Left lobe of liver (tissue), 2 donors: ENCODE results near the gene PDGFA. TPM values are rescaled to one million over a fixed set of nuclear protein-coding genes. Genes with fewer than 3 reads are reported as not detected.

ENCODE experiments used
- ATAC-seq: fragments of 200-7000 bp; cut with Tn5 transposase; one replicate; pipeline ENCODE4 v1.9.1; 2020; ENCODE audit warnings: mild to moderate bottlenecking, moderate library complexity
- DNase-seq: peaks from one replicate; pipeline ENCODE4 v3.0.0-alpha.2; 2020; ENCODE audit warnings: low spot score
- total RNA-seq: library from RNA; stranded (reverse); gene quantifications from one replicate; pipeline ENCODE4 v1.2.1, GENCODE V29; 2021
- donor health status: DM: no; HTN: no; CAD: no; lungs with moderate emphysema.
- donor health status: DM: no; HTN: yes; CAD: no.

PDGFA gene
- total RNA-seq, 1 donor from 2014 or later: 2.7 TPM

GRCh38 chr7:463817-464453, 55.7 kb downstream of the PDGFA start:
- DNase-seq: no peak
- no peak for ATAC-seq

- no peak for DNase-seq
These were observed 56.3 kb downstream of the PDGFA start for GRCh38 chr7:463362-463781.

GRCh38 chr7:462173-463103, 57.2 kb downstream of the PDGFA start:
- DNase-seq (no peak), ATAC-seq (no peak)

More at GRCh38 chr7:463362-463781, 56.3 kb downstream of the PDGFA start:
- no peak for ATAC-seq

GRCh38 chr7:461453-462172, 58.0 kb downstream of the PDGFA start:
- no peak for DNase-seq
- ATAC-seq: no peak

GRCh38 chr7:461117-461452, 58.6 kb downstream of the PDGFA start:
- no peak for DNase-seq
- ATAC-seq: no peak

- DNase-seq: no peak
These were observed 59.1 kb downstream of the PDGFA start for GRCh38 chr7:460374-461116.

GRCh38 chr7:459584-460373, 59.9 kb downstream of the PDGFA start:
- DNase-seq (no peak), ATAC-seq (no peak)

More at GRCh38 chr7:460374-461116, 59.1 kb downstream of the PDGFA start:
- ATAC-seq: peak; percentile 47

GRCh38 chr7:458511-459245, 61.0 kb downstream of the PDGFA start:
- DNase-seq (no peak), ATAC-seq (peak; percentile 21)

- DNase-seq (no peak), ATAC-seq (no peak)
These were observed 61.7 kb downstream of the PDGFA start for GRCh38 chr7:457814-458510.

- no peak for DNase-seq
- no peak for ATAC-seq
These were observed 64.3 kb downstream of the PDGFA start for GRCh38 chr7:455110-455928.

- no peak for DNase-seq
- no peak for ATAC-seq
These were observed 65.1 kb downstream of the PDGFA start for GRCh38 chr7:454356-455109.

GRCh38 chr7:453597-454306, 65.9 kb downstream of the PDGFA start:
- ATAC-seq (no peak), DNase-seq (no peak)

GRCh38 chr7:452791-453455, 66.7 kb downstream of the PDGFA start:
- DNase-seq (no peak), ATAC-seq (no peak)

GRCh38 chr7:452226-452751, 67.4 kb downstream of the PDGFA start:
- no peak for ATAC-seq
- no peak for DNase-seq
